Endothelial cell of umbilical vein (primary cell): ENCODE results near the gene MIEN1. TPM values are rescaled to one million over a fixed set of nuclear protein-coding genes. Genes with fewer than 3 reads are reported as not detected.

Source experiments
- BruUV-seq: library from RNA; stranded (reverse); fragments of 400-500 nt; replicated peaks from 2 replicates; lab custom pipeline; 2021; lab: Mats Ljungman, UMichigan
- CTCF ChIA-PET: fragments of 300-600, 350-600 bp; sonication (Branson Sonifier 250); formaldehyde crosslinking; loops from one replicate; lab custom pipeline; 2021; ENCODE audit warnings: antibody characterized with exemption, inconsistent platforms; lab: Charles Lee
- POLR2A ChIA-PET: fragments of 300-600, 350-600 bp; sonication (Branson Sonifier 250); formaldehyde crosslinking; loops from one replicate; lab custom pipeline; 2021; ENCODE audit warnings: antibody characterized with exemption, inconsistent platforms; lab: Charles Lee
- DNase-seq: peaks from one replicate; pipeline ENCODE4 v3.0.0-alpha.2; 2011; ENCODE audit warnings: low read depth, low spot score
- FAIRE-seq: peaks from 2 replicates; lab custom pipeline; 2011; peaks lifted over from hg19 to GRCh38; lab: Jason Lieb, UNC
- H2AFZ ChIP-seq: 2 replicates; pipeline ENCODE4 v1.6.0; 2012; ENCODE audit warnings: low read depth, low read length, control low read depth, inconsistent platforms
- H3K27ac ChIP-seq: 2 replicates; pipeline ENCODE4 v1.5.1; 2011; ENCODE audit warnings: low read depth, mild to moderate bottlenecking, control low read depth, low read length, moderate library complexity; ENCODE audit not compliant: insufficient read depth
- H3K27me3 ChIP-seq, 2 experiments: 2 replicates each; pipeline versions ENCODE4 v1.6.0 to v1.6.1; 2011; ENCODE audit warnings: low read length in 2 of 2, mixed read lengths in 1 of 2; ENCODE audit not compliant: control insufficient read depth in 2 of 2, insufficient read depth in 2 of 2
- H3K36me3 ChIP-seq, 2 experiments: 2 replicates in 1 of 2; 3 replicates in 1 of 2; pipeline ENCODE4 v1.5.1; 2011; ENCODE audit warnings: low read length in 2 of 2, mild to moderate bottlenecking in 1 of 2, moderate library complexity in 1 of 2; ENCODE audit not compliant: control insufficient read depth in 2 of 2, insufficient read depth in 2 of 2; ENCODE audit errors: extremely low read depth in 1 of 2
- H3K4me1 ChIP-seq: 3 replicates; pipeline ENCODE4 v1.5.1; 2011; ENCODE audit warnings: mild to moderate bottlenecking, low read length; ENCODE audit not compliant: control insufficient read depth, insufficient read depth; ENCODE audit errors: extremely low read depth
- H3K4me2 ChIP-seq: 2 replicates; pipeline ENCODE4 v1.6.1; 2011; ENCODE audit warnings: low read length, control low read depth, mixed read lengths; ENCODE audit not compliant: insufficient read depth
- H3K4me3 ChIP-seq, 3 experiments: fragments of 200-600 bp in 1 of 3; sonication (generic), shearing (Covaris generic) in 1 of 3; replicated peaks in 1 of 3; 2 replicates each; pipeline ENCODE4 v1.5.1; 2011 to 2016; ENCODE audit warnings: control low read depth in 3 of 3, low read length in 3 of 3, mild to moderate bottlenecking in 2 of 3, inconsistent platforms in 1 of 3, low read depth in 1 of 3, moderate library complexity in 1 of 3; ENCODE audit not compliant: insufficient read depth in 1 of 3
- H3K79me2 ChIP-seq: 2 replicates; pipeline ENCODE4 v1.6.0; 2012; ENCODE audit warnings: low read length, inconsistent platforms; ENCODE audit not compliant: control insufficient read depth, insufficient read depth
- H3K9ac ChIP-seq: replicated peaks from 2 replicates; pipeline ENCODE3; 2011; ENCODE audit warnings: low read length, control low read depth; ENCODE audit not compliant: insufficient read depth; ENCODE audit errors: extremely low read depth
- H3K9me1 ChIP-seq: replicated peaks from 3 replicates; pipeline ENCODE4 v1.6.0; 2011; ENCODE audit warnings: mild to moderate bottlenecking, low read length; ENCODE audit not compliant: control insufficient read depth, insufficient read depth; ENCODE audit errors: extremely low read depth
- H3K9me3 ChIP-seq: replicated peaks from 2 replicates; pipeline ENCODE4 v1.5.1; 2012; ENCODE audit warnings: low read length, inconsistent platforms; ENCODE audit not compliant: control insufficient read depth, insufficient read depth
- H4K20me1 ChIP-seq: replicated peaks from 2 replicates; pipeline ENCODE3; 2011; ENCODE audit warnings: mild to moderate bottlenecking, low read length; ENCODE audit not compliant: control insufficient read depth, insufficient read depth; ENCODE audit errors: extremely low read depth
- CTCF ChIP-seq, 2 donors: IDR thresholded peaks; 1 replicate in 1 of 2; 2 replicates in 1 of 2; pipeline ENCODE4 v1.5.1; 2011; ENCODE audit warnings: low read length in 2 of 2, mild to moderate bottlenecking in 2 of 2, moderate library complexity in 2 of 2, control low read depth in 1 of 2, inconsistent platforms in 1 of 2, low read depth in 1 of 2; ENCODE audit not compliant: insufficient read depth in 1 of 2; ENCODE audit errors: extremely low read depth in 1 of 2
- EZH2 ChIP-seq: IDR thresholded peaks from 2 replicates; pipeline ENCODE4 v1.6.1; 2012; ENCODE audit warnings: borderline replicate concordance, low read depth, mild to moderate bottlenecking, moderate library complexity, low read length, inconsistent platforms; ENCODE audit not compliant: severe bottlenecking
- FOS ChIP-seq: IDR thresholded peaks from 2 replicates; pipeline ENCODE4 v1.6.1; 2011; ENCODE audit warnings: mild to moderate bottlenecking, low read length, moderate library complexity, borderline replicate concordance; ENCODE audit not compliant: insufficient read depth
- GATA2 ChIP-seq: IDR thresholded peaks from 2 replicates; pipeline ENCODE4 v1.7.0; 2011; ENCODE audit warnings: low read depth, mild to moderate bottlenecking, moderate library complexity, mixed read lengths, low read length; ENCODE audit not compliant: insufficient read length, insufficient read depth
- JUN ChIP-seq: IDR thresholded peaks from 2 replicates; pipeline ENCODE4 v1.6.1; 2011; ENCODE audit warnings: borderline replicate concordance, low read depth; ENCODE audit not compliant: insufficient read length, insufficient read depth
- MAX ChIP-seq: IDR thresholded peaks from 2 replicates; pipeline ENCODE4 v1.6.1; 2011; ENCODE audit not compliant: insufficient read depth, insufficient read length
- MYC ChIP-seq: IDR thresholded peaks from one replicate; pipeline ENCODE4 v1.6.1; 2011; ENCODE audit warnings: mild to moderate bottlenecking, low read depth, low read length
- POLR2A ChIP-seq: IDR thresholded peaks from 2 replicates; pipeline ENCODE4 v1.6.1; 2012; ENCODE audit warnings: low read depth, mild to moderate bottlenecking, control low read depth, low read length
- POLR2AphosphoS5 ChIP-seq: IDR thresholded peaks from 2 replicates; pipeline ENCODE4 v1.6.1; 2012; ENCODE audit warnings: low read depth, mild to moderate bottlenecking, control low read depth, low read length, moderate library complexity; ENCODE audit not compliant: insufficient read depth
- dilution Hi-C: fragments of 300-500 bp; cut with MboI; formaldehyde crosslinking; loops from one replicate; pipeline ENCODE4 v1.15.0; 2019; ENCODE audit warnings: low sequenced_read_pairs; ENCODE audit not compliant: extremely low pct_ligation_motif_present
- intact Hi-C: fragments of 100-400 bp; cut with micrococcal nuclease; formaldehyde crosslinking; loops from one replicate; pipeline ENCODE4 v1.10.0; 2022
- polyA plus RNA-seq, 4 experiments: library from polyadenylated mRNA; depleted of rRNA in 3 of 4; stranded (reverse) in 3 of 4; unstranded in 1 of 4; fragments of >200 nt; gene quantifications; 2 replicates each; pipeline versions ENCODE4 v1.2.1 to v1.2.3, GENCODE V29; 2011 to 2012; ENCODE audit warnings: missing spikeins in 1 of 4
- total RNA-seq: library from RNA; stranded (reverse); gene quantifications from 2 replicates; pipeline ENCODE4 v1.2.3, GENCODE V29; 2021

Gene MIEN1
- total and polyA plus RNA-seq, 2 donors (not counting 3 experiments of a cell fraction or from before 2014, with no cell fraction given), result 42.4 to 74.5 TPM

- no TSS peak for BruUV-seq
- DNase-seq (no peak), FAIRE-seq (no peak)
- Histone ChIP-seq H3K36me3 (peaks cover 0 to 3% of the 10 kb centered on the region in 2 experiments), H3K4me3 (no peak overlapping the region), H3K9me1 (no peaks in the 10 kb centered on the region), H3K4me1 (no peaks in the 10 kb centered on the region), H3K27me3 (no peaks in the 10 kb centered on the region), H3K27ac (no peak overlapping the region), H3K4me2 (no peak overlapping the region), H2AFZ (no peak overlapping the region), H4K20me1 (no peaks in the 10 kb centered on the region), H3K79me2 (no peaks in the 10 kb centered on the region), H3K9ac (no peak overlapping the region), H3K9me3 (no peaks in the 10 kb centered on the region)
- dilution Hi-C loops, result no loop called here
- ChIA-PET POLR2A (no interaction called here), CTCF (no interaction called here)
- TF ChIP-seq POLR2AphosphoS5 (no peak), FOS (no peak), MYC (no peak), POLR2A (no peak), CTCF (IDR thresholded peaks at IDR 0.05; ENCODE audit: extremely low read depth in 1 of 2, insufficient read depth in 1 of 2, low read depth in 1 of 2, low read length in 2 of 2) (no peak), EZH2 (no peak), MAX (no peak), JUN (no peak), GATA2 (no peak)
- intact Hi-C loops, result no loop called here
Observed at GRCh38 chr17:39706383-39706782, 23.9 kb downstream of the MIEN1 start.
